Measurements from ENCODE around the gene THOC1. TPM values are rescaled to one million over a fixed set of nuclear protein-coding genes. Genes with fewer than 3 reads are reported as not detected.
"Not testable (repeated sequence)": the region's sequence is repeated elsewhere in the genome, so short reads cannot be mapped to it uniquely, and the experiment has no call there.

The THOC1 gene
- total RNA-seq, 1 donor from 2014 or later, result 31.1 TPM

DNA sequence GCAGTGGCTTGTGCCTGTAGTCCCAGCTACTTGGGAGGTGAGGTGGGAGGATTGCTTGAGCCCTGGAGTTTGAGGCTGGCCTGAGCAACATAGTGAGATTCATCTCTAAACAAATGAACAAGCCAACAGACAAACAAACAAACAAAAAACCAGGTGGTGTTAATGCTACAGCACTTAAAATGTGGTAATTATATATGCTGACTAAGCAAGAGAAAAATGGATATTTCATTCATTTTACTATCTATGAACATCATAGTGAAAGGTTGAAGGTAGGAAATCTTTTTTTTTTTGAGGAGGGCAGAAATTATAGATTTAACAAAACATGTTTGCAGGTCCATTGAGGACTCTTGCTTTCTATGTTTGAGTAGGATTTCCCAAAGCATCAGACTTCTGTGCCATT lies 42.2 kb upstream of the THOC1 start:
- ATAC-seq, result no peak
- H3K4me1 ChIP-seq, result no peaks in the 10 kb centered on the region
- intact Hi-C loops (cut with DNase I), result no loop called here

DNA sequence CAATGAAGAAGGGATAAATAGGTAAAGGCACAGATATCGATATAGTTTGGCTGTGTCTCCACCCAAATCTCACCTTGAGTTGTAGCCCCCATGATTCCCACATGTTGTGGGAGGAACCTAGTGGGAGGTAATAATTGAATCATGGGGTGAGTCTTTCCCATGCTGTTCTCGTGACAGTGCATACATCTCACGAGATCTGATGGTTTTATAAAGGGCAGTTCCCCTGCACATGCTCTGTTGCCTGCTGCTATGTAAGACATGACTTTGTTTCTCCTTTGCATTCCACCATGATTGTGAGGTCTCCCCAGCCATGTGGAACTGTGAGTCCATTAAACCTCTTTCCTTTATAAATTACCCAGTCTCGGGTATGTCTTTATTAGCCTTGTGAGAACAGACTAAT lies 40.2 kb upstream of the THOC1 start:
- DNase-seq; intact Hi-C loops (cut with DNase I); H3K27me3 ChIP-seq; H3K4me1 ChIP-seq; H3K27ac ChIP-seq; H3K36me3 ChIP-seq; H3K4me3 ChIP-seq; H3K9me3 ChIP-seq; ATAC-seq: not testable (repeated sequence)

More for the DNA sequence above, 42.2 kb upstream of the THOC1 start:
- TF ChIP-seq, protein P1, sequence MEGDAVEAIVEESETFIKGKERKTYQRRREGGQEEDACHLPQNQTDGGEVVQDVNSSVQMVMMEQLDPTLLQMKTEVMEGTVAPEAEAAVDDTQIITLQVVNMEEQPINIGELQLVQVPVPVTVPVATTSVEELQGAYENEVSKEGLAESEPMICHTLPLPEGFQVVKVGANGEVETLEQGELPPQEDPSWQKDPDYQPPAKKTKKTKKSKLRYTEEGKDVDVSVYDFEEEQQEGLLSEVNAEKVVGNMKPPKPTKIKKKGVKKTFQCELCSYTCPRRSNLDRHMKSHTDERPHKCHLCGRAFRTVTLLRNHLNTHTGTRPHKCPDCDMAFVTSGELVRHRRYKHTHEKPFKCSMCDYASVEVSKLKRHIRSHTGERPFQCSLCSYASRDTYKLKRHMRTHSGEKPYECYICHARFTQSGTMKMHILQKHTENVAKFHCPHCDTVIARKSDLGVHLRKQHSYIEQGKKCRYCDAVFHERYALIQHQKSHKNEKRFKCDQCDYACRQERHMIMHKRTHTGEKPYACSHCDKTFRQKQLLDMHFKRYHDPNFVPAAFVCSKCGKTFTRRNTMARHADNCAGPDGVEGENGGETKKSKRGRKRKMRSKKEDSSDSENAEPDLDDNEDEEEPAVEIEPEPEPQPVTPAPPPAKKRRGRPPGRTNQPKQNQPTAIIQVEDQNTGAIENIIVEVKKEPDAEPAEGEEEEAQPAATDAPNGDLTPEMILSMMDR (IDR thresholded peaks at IDR 0.05), result no peak
- no peak for DNase-seq
- H3K4me3 ChIP-seq, result no peak overlapping the region
- no peaks in the 10 kb centered on the region for H3K27me3 ChIP-seq
- H3K27ac ChIP-seq, result no peak overlapping the region
- no peaks in the 10 kb centered on the region for H3K9me3 ChIP-seq
- no peaks in the 10 kb centered on the region for H3K36me3 ChIP-seq

- no peak overlapping the region for H3K27ac ChIP-seq
- H3K27me3 ChIP-seq, result no peaks in the 10 kb centered on the region
- TF ChIP-seq, protein P1 (IDR thresholded peaks at IDR 0.05), result no peak
- no peaks in the 10 kb centered on the region for H3K4me1 ChIP-seq
- intact Hi-C loops (cut with DNase I), result no loop called here
- no peaks in the 10 kb centered on the region for H3K9me3 ChIP-seq
- H3K36me3 ChIP-seq, result no peaks in the 10 kb centered on the region
- H3K4me3 ChIP-seq, result no peak overlapping the region
- DNase-seq, result no peak
- ATAC-seq, result no peak
Measured at GRCh38 chr18:306608-307255, 38.9 kb upstream of the THOC1 start.

DNA sequence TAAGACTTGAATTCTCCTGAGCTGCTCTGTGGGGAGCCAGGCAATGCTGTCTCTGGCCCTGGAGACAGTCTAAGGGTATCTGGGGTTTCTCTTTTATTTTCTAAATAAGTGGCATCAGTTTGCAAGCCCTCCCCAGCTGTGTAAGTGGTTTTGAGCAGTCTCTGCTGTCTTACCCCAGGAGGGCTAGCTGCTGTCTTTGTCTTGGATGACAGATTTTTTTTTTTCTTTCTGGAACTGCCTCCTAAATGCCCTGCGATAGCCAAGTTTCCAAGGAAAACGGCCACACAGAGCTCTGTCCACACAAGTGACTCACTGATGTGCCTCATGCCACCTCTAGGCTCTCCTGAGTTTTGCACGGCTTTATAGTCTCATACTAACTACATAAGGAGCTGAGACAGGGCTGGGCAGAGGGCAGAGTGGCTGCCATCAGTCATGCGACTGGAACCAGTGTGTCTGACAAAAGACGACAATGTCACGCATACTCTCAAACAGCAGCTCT lies 37.2 kb upstream of the THOC1 start:
- intact Hi-C loops (cut with DNase I), result no loop called here
- H3K4me3 ChIP-seq, result no peak overlapping the region
- TF ChIP-seq, protein P1 (IDR thresholded peaks at IDR 0.05), result no peak
- H3K9me3 ChIP-seq, result no peaks in the 10 kb centered on the region
- no peaks in the 10 kb centered on the region for H3K27me3 ChIP-seq
- H3K27ac ChIP-seq, result no peak overlapping the region
- H3K36me3 ChIP-seq, result no peaks in the 10 kb centered on the region
- DNase-seq, result no peak
- no peak for ATAC-seq
- H3K4me1 ChIP-seq, result no peaks in the 10 kb centered on the region

- Histone ChIP-seq H3K4me1 (no peaks in the 10 kb centered on the region), H3K4me3 (no peak overlapping the region), H3K27ac (no peak overlapping the region), H3K36me3 (no peaks in the 10 kb centered on the region), H3K9me3 (no peaks in the 10 kb centered on the region), H3K27me3 (no peaks in the 10 kb centered on the region)
- ATAC-seq (no peak), DNase-seq (no peak)
- intact Hi-C loops (cut with DNase I), result no loop called here
- TF ChIP-seq, protein P1 (IDR thresholded peaks at IDR 0.05), result no peak
Measured at GRCh38 chr18:303607-304006, 35.8 kb upstream of the THOC1 start.

DNA sequence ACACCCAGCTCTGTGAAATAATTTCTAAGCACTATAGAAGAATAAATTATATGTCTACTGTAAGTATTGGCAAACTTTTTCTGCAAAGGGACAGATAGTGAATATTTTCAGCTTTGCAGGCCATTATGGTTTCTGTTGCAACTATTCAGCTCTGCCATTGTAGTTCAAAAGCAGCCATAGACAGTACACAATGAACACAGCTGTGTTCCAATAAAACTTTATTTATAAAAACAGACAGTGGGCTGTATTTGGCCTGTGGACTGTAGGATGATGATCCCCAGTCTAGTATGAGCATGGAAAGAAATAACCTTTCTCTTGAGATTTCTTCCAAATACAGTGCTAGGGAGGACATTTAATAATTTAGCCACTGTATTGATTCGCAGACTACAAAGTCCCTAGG lies 35.2 kb upstream of the THOC1 start:
- Histone ChIP-seq H3K36me3 (no peaks in the 10 kb centered on the region), H3K9me3 (no peaks in the 10 kb centered on the region), H3K4me1 (no peaks in the 10 kb centered on the region), H3K27ac (no peak overlapping the region), H3K4me3 (no peak overlapping the region), H3K27me3 (no peaks in the 10 kb centered on the region)
- ATAC-seq (no peak), DNase-seq (no peak)
- intact Hi-C loops (cut with DNase I), result no loop called here
- TF ChIP-seq, protein P1 (IDR thresholded peaks at IDR 0.05), result no peak
